Measurements from ENCODE around the gene BNIP2. TPM values are rescaled to one million over a fixed set of nuclear protein-coding genes. Genes with fewer than 3 reads are reported as not detected.

Gene BNIP2
- total RNA-seq, result 100 to 1,000 TPM; 134 to 261 (median 147) TPM

- H3K4me3 ChIP-seq, result peak within 1 kb of the TSS; percentile 81 to 96 (median 92)
- TF ChIP-seq CTCF (IDR thresholded peaks at IDR 0.05) (no peak), POLR2A (IDR thresholded peaks at IDR 0.05) (peak; percentile 94 to 96)
These were observed at the start of gene BNIP2 for GRCh38 chr15:59688782-59689625. Gene BNIP2 (minus strand): TSS chr15:59689320. CDS start chr15:59682457, 6,863 bp downstream.

GRCh38 chr15:59738676-59739075 lies 49.6 kb upstream of the BNIP2 start:
- Histone ChIP-seq H3K27ac (no peak overlapping the region), H3K9me3 (no peaks in the 10 kb centered on the region), H3K4me3 (no peak overlapping the region), H3K4me1 (no peaks in the 10 kb centered on the region), H3K36me3 (no peaks in the 10 kb centered on the region), H3K27me3 (no peaks in the 10 kb centered on the region)
- TF ChIP-seq POLR2A (IDR thresholded peaks at IDR 0.05) (no peak), CTCF (IDR thresholded peaks at IDR 0.05) (no peak)
- no peak for DNase-seq

More at GRCh38 chr15:59688782-59689625, at the start of gene BNIP2:
- peaks cover 3 to 22% (median 4%) of the 10 kb centered on the region in 4 donors for H3K4me1 ChIP-seq
- no peaks in the 10 kb centered on the region for H3K27me3 ChIP-seq
- peak; percentile 99 to 100 (median 99) for DNase-seq
- H3K36me3 ChIP-seq, result peaks cover 0 to 5% (median 0%) of the 10 kb centered on the region in 3 donors
- H3K9me3 ChIP-seq, result no peaks in the 10 kb centered on the region
- H3K27ac ChIP-seq, result peak within 1 kb of the TSS; percentile 98 to 100 (median 100)

GRCh38 chr15:59736181-59736580 lies 47.1 kb upstream of the BNIP2 start:
- Histone ChIP-seq H3K36me3 (no peaks in the 10 kb centered on the region), H3K27me3 (no peaks in the 10 kb centered on the region), H3K27ac (no peak overlapping the region), H3K4me3 (no peak overlapping the region), H3K9me3 (no peaks in the 10 kb centered on the region), H3K4me1 (no peaks in the 10 kb centered on the region)
- no peak for DNase-seq
- no peak for TF ChIP-seq CTCF (IDR thresholded peaks at IDR 0.05)

DNA sequence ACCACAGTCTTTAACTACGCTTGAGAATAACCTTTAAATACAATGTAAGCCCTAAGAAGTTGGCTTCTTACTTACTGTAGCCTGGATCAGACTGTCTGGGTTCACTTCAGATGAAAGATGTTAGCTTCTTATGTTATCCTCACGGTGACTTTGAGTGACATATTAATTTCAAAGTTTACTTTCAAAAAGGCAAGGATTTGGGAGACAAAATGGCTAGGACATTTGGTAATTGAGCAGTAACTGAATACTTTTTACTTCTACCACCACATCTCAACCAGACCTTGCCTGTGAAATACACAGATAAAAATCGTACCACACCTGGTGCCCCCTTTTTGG lies 36.0 kb upstream of the BNIP2 start:
- Histone ChIP-seq H3K27ac (no peak overlapping the region), H3K36me3 (no peaks in the 10 kb centered on the region), H3K4me1 (no peaks in the 10 kb centered on the region), H3K9me3 (no peaks in the 10 kb centered on the region), H3K4me3 (no peak overlapping the region), H3K27me3 (no peaks in the 10 kb centered on the region)
- no peak for DNase-seq
- TF ChIP-seq CTCF (IDR thresholded peaks at IDR 0.05), result no peak
- no peak for TF ChIP-seq POLR2A (IDR thresholded peaks at IDR 0.05)

GRCh38 chr15:59723687-59724346 lies 34.7 kb upstream of the BNIP2 start:
- no peak overlapping the region for H3K4me3 ChIP-seq
- no peaks in the 10 kb centered on the region for H3K9me3 ChIP-seq
- no peaks in the 10 kb centered on the region for H3K4me1 ChIP-seq
- TF ChIP-seq POLR2A (IDR thresholded peaks at IDR 0.05), result no peak
- no peak for TF ChIP-seq CTCF (IDR thresholded peaks at IDR 0.05)
- no peaks in the 10 kb centered on the region for H3K36me3 ChIP-seq
- H3K27me3 ChIP-seq, result no peaks in the 10 kb centered on the region
- H3K27ac ChIP-seq, result no peak overlapping the region
- no peak for DNase-seq
